CD4-positive, alpha-beta T cell (primary cell): ENCODE measurements around the gene APOC4. TPM values are rescaled to one million over a fixed set of nuclear protein-coding genes. Genes with fewer than 3 reads are reported as not detected.

Experiments
- ATAC-seq: fragments of 200-7000 bp; cut with Tn5 transposase; one replicate; pipeline ENCODE4 v1.10.0; 2022; ENCODE audit warnings: mild to moderate bottlenecking; ENCODE audit not compliant: poor library complexity
- CTCF ChIA-PET: fragments of 350-600 bp; sonication (Branson Sonifier 250); formaldehyde crosslinking; loops from one replicate; lab custom pipeline; 2021; ENCODE audit warnings: antibody characterized with exemption, inconsistent platforms; lab: Charles Lee
- POLR2A ChIA-PET: fragments of 350-600 bp; sonication (Branson Sonifier 250); formaldehyde crosslinking; loops from one replicate; lab custom pipeline; 2021; ENCODE audit warnings: antibody characterized with exemption, inconsistent platforms; lab: Charles Lee
- DNase-seq, 14 experiments: peaks; one replicate each; pipeline ENCODE4 v3.0.0-alpha.2; 2013 to 2020; ENCODE audit warnings: mixed read lengths in 2 of 14
- H3K27ac ChIP-seq, 2 donors: one replicate each; pipeline versions ENCODE4 v1.5.1 to v1.7.0; 2013; ENCODE audit warnings: low read length in 2 of 2, low read depth in 1 of 2, mild to moderate bottlenecking in 1 of 2
- H3K27me3 ChIP-seq, 2 experiments: 1 replicate in 1 of 2; 2 replicates in 1 of 2; pipeline versions ENCODE4 v1.6.1 to v1.7.0; 2013; ENCODE audit warnings: low read length in 2 of 2, control low read depth in 1 of 2, mild to moderate bottlenecking in 1 of 2, moderate library complexity in 1 of 2; ENCODE audit not compliant: insufficient read depth in 2 of 2, control insufficient read depth in 1 of 2
- H3K36me3 ChIP-seq: one replicate; pipeline ENCODE4 v1.6.1; 2013; ENCODE audit warnings: low read length, control low read depth; ENCODE audit not compliant: insufficient read depth
- H3K4me1 ChIP-seq: one replicate; pipeline ENCODE4 v1.6.1; 2013; ENCODE audit warnings: low read length, control low read depth; ENCODE audit not compliant: insufficient read depth
- H3K4me3 ChIP-seq: one replicate; pipeline ENCODE4 v1.5.1; 2013; ENCODE audit warnings: mild to moderate bottlenecking, low read length, moderate library complexity
- H3K9me3 ChIP-seq, 2 experiments: 1 replicate in 1 of 2; 2 replicates in 1 of 2; pipeline versions ENCODE4 v1.6.1 to v1.7.0; 2013; ENCODE audit warnings: low read length in 2 of 2, mild to moderate bottlenecking in 2 of 2, control low read depth in 1 of 2, moderate library complexity in 1 of 2; ENCODE audit not compliant: control insufficient read depth in 1 of 2, insufficient read depth in 1 of 2
- H3K27ac Mint-ChIP-seq: one replicate; pipeline ENCODE4 v1.8.0; 2020; ENCODE audit warnings: mixed read lengths
- H3K27me3 Mint-ChIP-seq: one replicate; pipeline ENCODE4 v1.8.0; 2021; ENCODE audit warnings: mixed read lengths
- H3K36me3 Mint-ChIP-seq: one replicate; pipeline ENCODE4 v1.8.0; 2021; ENCODE audit warnings: low read depth, mixed read lengths
- H3K4me1 Mint-ChIP-seq: one replicate; pipeline ENCODE4 v1.8.0; 2021; ENCODE audit warnings: low read depth, mixed read lengths
- H3K4me3 Mint-ChIP-seq: one replicate; pipeline ENCODE4 v1.8.0; 2020; ENCODE audit warnings: mild to moderate bottlenecking, mixed read lengths
- H3K9me3 Mint-ChIP-seq: one replicate; pipeline ENCODE4 v1.8.0; 2020; ENCODE audit warnings: mixed read lengths
- CTCF ChIP-seq: fragments of 200-600 bp; IDR thresholded peaks from one replicate; pipeline ENCODE4 v1.8.0; 2022; ENCODE audit warnings: antibody characterized with exemption, mild to moderate bottlenecking
- intact Hi-C, 2 experiments: fragments of 100-400 bp; cut with DNase I in 1 of 2; cut with micrococcal nuclease in 1 of 2; formaldehyde crosslinking; loops; one replicate each; pipeline versions ENCODE4 v1.15.1 to v1.9.0; 2023 to 2025; cut with DNase I, micrococcal nuclease
- total RNA-seq, 174 experiments: library from RNA in 2 of 174; stranded (reverse) in 2 of 174; gene quantifications; one replicate each; pipeline ENCODE4 v1.2.3 and lab custom pipeline; 2021 to 2026

The APOC4 gene
- total RNA-seq, 2 experiments from 2014 or later, result not detected

- H3K36me3 ChIP-seq, result peaks cover 69% of the 10 kb centered on the region
Observed at GRCh38 chr19:44984005-44984404, 42.0 kb downstream of the APOC4 start.

GRCh38 chr19:44985445-44985844 is 43.4 kb downstream of the APOC4 start:
- peaks cover 70% of the 10 kb centered on the region for H3K36me3 ChIP-seq
- CTCF ChIA-PET, result no interaction called here

More at GRCh38 chr19:44984005-44984404, 42.0 kb downstream of the APOC4 start:
- intact Hi-C loops, result no loop called here
- H3K27me3 ChIP-seq, result no peaks in the 10 kb centered on the region
- H3K9me3 Mint-ChIP-seq, result no peaks in the 10 kb centered on the region
- H3K27ac ChIP-seq, result no peak overlapping the region
- ChIA-PET CTCF (no interaction called here), POLR2A (no interaction called here)
- TF ChIP-seq CTCF, result no peak
- no peaks in the 10 kb centered on the region for H3K9me3 ChIP-seq
- no peaks in the 10 kb centered on the region for H3K27me3 Mint-ChIP-seq
- no peak overlapping the region for H3K4me3 ChIP-seq
- peaks cover 74% of the 10 kb centered on the region for H3K36me3 Mint-ChIP-seq
- no peaks in the 10 kb centered on the region for H3K4me1 Mint-ChIP-seq
- ATAC-seq, result no peak
- no peak overlapping the region for H3K27ac Mint-ChIP-seq
- no peak overlapping the region for H3K4me3 Mint-ChIP-seq
- DNase-seq, result no peak
- H3K4me1 ChIP-seq, result no peaks in the 10 kb centered on the region

GRCh38 chr19:44986389-44986788 is 44.4 kb downstream of the APOC4 start:
- no peaks in the 10 kb centered on the region for H3K9me3 Mint-ChIP-seq
- peaks cover 67% of the 10 kb centered on the region for H3K36me3 Mint-ChIP-seq
- intact Hi-C loops, result no loop called here
- no peak for DNase-seq
- no peaks in the 10 kb centered on the region for H3K27me3 Mint-ChIP-seq
- POLR2A ChIA-PET, result no interaction called here
- peaks cover 71% of the 10 kb centered on the region for H3K36me3 ChIP-seq
- H3K9me3 ChIP-seq, result no peaks in the 10 kb centered on the region
- no peak for ATAC-seq
- H3K27ac ChIP-seq, result no peak overlapping the region
- no peak for TF ChIP-seq CTCF
- H3K4me1 ChIP-seq, result no peaks in the 10 kb centered on the region
- no peak overlapping the region for H3K27ac Mint-ChIP-seq
- CTCF ChIA-PET, result interaction anchor here (1.3 kb wide), 1 partner anchor 73 kb away, joined by 5 read pairs; no protein-coding TSS in a partner anchor
- no peaks in the 10 kb centered on the region for H3K4me1 Mint-ChIP-seq
- H3K4me3 Mint-ChIP-seq, result no peak overlapping the region
- no peak overlapping the region for H3K4me3 ChIP-seq
- H3K27me3 ChIP-seq, result no peaks in the 10 kb centered on the region

More at GRCh38 chr19:44985445-44985844, 43.4 kb downstream of the APOC4 start:
- Histone ChIP-seq H3K4me1 (no peaks in the 10 kb centered on the region), H3K27ac (no peak overlapping the region), H3K27me3 (no peaks in the 10 kb centered on the region), H3K9me3 (no peaks in the 10 kb centered on the region), H3K4me3 (no peak overlapping the region)
- ATAC-seq (no peak), DNase-seq (no peak)
- Mint-ChIP-seq H3K27me3 (no peaks in the 10 kb centered on the region), H3K36me3 (peaks cover 66% of the 10 kb centered on the region), H3K4me1 (no peaks in the 10 kb centered on the region), H3K4me3 (no peak overlapping the region), H3K27ac (no peak overlapping the region), H3K9me3 (no peaks in the 10 kb centered on the region)
- intact Hi-C loops, result no loop called here
- POLR2A ChIA-PET, result no interaction called here
- no peak for TF ChIP-seq CTCF
